Uterus (tissue), 2 donors: Measurements from ENCODE around the gene NAALADL1.

Experiments used
- CTCF ChIP-seq, 4 experiments: fragments of 200-600 bp in 2 of 4; fragments of 450-650 bp in 2 of 4; sonication (generic) in 2 of 4; IDR thresholded peaks; one replicate each; pipeline ENCODE4 v1.5.1; 2016 to 2019; ENCODE audit warnings: antibody characterized with exemption in 4 of 4, mild to moderate bottlenecking in 2 of 4, moderate library complexity in 1 of 4
- POLR2A ChIP-seq, 2 donors: fragments of 450-650 bp; IDR thresholded peaks; one replicate each; pipeline ENCODE4 v1.6.1; 2016; ENCODE audit warnings: antibody characterized with exemption in 2 of 2, mild to moderate bottlenecking in 1 of 2, moderate library complexity in 1 of 2

GRCh38 chr11:65069217-65069616 is 10.9 kb upstream of the NAALADL1 start:
- TF ChIP-seq POLR2A (IDR thresholded peaks at IDR 0.05): no peak
- TF ChIP-seq CTCF (IDR thresholded peaks at IDR 0.05): no peak
